GM12875 (cell line): ENCODE measurements around the gene SETD7.
"Not testable (repeated sequence)": the region's sequence is repeated elsewhere in the genome, so short reads cannot be mapped to it uniquely, and the experiment has no call there.

Experiments
- H3K4me3 ChIP-seq: one replicate; pipeline ENCODE4 v1.5.1; 2011; ENCODE audit warnings: low read depth, low read length, control low read depth
- CTCF ChIP-seq: IDR thresholded peaks from 2 replicates; pipeline ENCODE4 v1.5.1; 2011; ENCODE audit warnings: low read depth, mild to moderate bottlenecking, control low read depth, inconsistent platforms, low read length, moderate library complexity, borderline replicate concordance; ENCODE audit not compliant: insufficient read depth

SETD7 gene

GRCh38 chr4:139469216-139469615 lies 86.8 kb downstream of the SETD7 start:
- TF ChIP-seq CTCF, result no peak
- no peak overlapping the region for H3K4me3 ChIP-seq

GRCh38 chr4:139468756-139469155 lies 87.3 kb downstream of the SETD7 start:
- not testable (repeated sequence) for H3K4me3 ChIP-seq

- H3K4me3 ChIP-seq, result no peak overlapping the region
- no peak for TF ChIP-seq CTCF
These were observed 90.1 kb downstream of the SETD7 start for GRCh38 chr4:139465922-139466321.

- H3K4me3 ChIP-seq, result not testable (repeated sequence)
These were observed 91.5 kb downstream of the SETD7 start for GRCh38 chr4:139464512-139464911.

- no peak overlapping the region for H3K4me3 ChIP-seq
- TF ChIP-seq CTCF, result no peak
These were observed 94.9 kb downstream of the SETD7 start for GRCh38 chr4:139461022-139461628.

GRCh38 chr4:139460565-139460964 lies 95.5 kb downstream of the SETD7 start:
- no peak overlapping the region for H3K4me3 ChIP-seq
- no peak for TF ChIP-seq CTCF

- no peak overlapping the region for H3K4me3 ChIP-seq
- TF ChIP-seq CTCF, result no peak
These were observed 97.0 kb downstream of the SETD7 start for GRCh38 chr4:139458999-139459398.

GRCh38 chr4:139458543-139458942 lies 97.5 kb downstream of the SETD7 start:
- no peak for TF ChIP-seq CTCF
- no peak overlapping the region for H3K4me3 ChIP-seq
